ENCODE data around the gene NPAS1.

NPAS1 gene, protein sequence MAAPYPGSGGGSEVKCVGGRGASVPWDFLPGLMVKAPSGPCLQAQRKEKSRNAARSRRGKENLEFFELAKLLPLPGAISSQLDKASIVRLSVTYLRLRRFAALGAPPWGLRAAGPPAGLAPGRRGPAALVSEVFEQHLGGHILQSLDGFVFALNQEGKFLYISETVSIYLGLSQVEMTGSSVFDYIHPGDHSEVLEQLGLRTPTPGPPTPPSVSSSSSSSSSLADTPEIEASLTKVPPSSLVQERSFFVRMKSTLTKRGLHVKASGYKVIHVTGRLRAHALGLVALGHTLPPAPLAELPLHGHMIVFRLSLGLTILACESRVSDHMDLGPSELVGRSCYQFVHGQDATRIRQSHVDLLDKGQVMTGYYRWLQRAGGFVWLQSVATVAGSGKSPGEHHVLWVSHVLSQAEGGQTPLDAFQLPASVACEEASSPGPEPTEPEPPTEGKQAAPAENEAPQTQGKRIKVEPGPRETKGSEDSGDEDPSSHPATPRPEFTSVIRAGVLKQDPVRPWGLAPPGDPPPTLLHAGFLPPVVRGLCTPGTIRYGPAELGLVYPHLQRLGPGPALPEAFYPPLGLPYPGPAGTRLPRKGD

GRCh38 chr19:47019431-47020041 is at the start of gene NPAS1:
Gene NPAS1 (plus strand): TSS chr19:47019837. CDS start chr19:47021048, 1,211 bp downstream.
- DNase-seq: no peak

GRCh38 chr19:46970815-46971214 is 48.8 kb upstream of the NPAS1 start:
- DNase-seq: no peak

DNA sequence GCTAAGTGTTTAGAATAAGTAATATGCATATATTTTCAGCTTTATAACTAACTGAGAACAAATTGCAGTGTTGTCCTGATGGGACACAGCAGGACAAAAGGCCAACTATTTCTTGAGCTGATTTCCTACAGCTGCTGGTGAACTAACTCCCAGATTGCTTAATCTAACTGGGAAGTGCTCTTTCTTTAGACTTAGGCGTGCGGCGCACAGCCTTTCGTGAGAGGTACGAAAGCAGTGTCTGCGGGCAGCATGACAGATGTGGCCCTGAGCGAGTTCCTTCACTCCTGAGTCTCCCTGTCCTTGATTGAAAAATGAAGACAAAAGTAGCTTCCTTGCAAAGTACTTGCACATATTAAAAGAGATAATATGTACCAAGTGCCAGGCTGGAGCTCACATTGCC is 47.3 kb upstream of the NPAS1 start:
- no peak for DNase-seq

DNA sequence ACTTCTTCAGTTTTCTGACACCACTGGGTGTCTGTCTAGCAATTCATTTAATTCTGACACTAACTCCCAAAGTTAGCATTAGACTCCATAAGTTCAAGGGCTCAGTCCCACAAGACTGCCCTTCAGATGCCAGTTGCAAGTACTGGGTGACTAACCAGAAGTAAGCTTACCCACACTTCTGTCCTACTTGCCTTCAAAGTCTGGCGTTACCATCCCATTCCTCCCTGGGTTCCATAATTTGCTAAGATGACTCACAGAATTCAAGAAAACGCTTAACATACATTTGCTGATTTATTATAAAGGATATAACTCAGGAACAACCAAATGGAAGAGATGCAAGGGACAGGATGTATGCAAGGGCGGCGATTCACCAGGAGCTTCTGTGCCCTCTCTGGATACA is 45.5 kb upstream of the NPAS1 start:
- no peak for DNase-seq

DNA sequence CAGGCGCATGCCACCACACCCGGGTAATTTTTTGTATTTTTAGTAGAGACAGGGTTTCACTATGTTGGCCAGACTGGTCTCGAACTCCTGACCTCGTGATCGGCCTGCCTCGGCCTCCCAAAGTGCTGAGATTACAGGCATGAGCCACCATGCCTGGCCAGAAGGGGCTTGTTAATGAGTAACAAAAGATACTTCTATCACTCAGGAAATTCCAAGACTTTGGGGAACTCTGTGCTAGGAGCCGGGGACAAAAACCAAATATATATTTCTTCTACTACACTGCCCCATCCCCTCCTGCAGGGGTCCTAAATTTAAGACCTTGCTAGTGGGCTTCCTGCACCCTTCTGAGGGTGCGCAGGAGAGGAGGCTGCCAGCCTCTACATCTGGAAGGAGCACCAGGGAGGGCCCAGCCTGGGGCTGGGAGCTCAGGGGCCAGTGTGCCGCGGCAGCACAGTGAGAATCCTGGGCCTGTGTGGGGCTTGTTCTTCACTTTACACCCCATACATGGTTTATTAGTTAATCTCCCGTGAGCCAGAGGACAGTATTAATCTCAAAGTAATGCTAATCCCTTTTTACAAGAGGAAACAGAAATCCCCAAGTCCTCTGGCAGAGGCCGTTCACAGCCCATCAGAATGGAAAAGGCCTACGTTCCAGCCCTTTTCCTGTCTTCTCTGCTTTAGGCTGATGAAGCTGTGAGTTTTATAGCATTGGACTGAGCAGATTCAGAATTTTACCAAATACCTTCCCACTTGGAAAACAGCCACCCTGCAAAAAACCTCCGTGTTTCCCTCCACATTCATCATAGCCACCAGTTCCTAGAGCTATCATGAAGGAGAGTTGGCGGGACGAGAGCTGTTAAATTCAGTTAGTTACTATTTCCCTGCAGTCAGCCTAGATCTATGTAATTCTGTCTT is 44.4 kb upstream of the NPAS1 start:
- no peak for DNase-seq

DNA sequence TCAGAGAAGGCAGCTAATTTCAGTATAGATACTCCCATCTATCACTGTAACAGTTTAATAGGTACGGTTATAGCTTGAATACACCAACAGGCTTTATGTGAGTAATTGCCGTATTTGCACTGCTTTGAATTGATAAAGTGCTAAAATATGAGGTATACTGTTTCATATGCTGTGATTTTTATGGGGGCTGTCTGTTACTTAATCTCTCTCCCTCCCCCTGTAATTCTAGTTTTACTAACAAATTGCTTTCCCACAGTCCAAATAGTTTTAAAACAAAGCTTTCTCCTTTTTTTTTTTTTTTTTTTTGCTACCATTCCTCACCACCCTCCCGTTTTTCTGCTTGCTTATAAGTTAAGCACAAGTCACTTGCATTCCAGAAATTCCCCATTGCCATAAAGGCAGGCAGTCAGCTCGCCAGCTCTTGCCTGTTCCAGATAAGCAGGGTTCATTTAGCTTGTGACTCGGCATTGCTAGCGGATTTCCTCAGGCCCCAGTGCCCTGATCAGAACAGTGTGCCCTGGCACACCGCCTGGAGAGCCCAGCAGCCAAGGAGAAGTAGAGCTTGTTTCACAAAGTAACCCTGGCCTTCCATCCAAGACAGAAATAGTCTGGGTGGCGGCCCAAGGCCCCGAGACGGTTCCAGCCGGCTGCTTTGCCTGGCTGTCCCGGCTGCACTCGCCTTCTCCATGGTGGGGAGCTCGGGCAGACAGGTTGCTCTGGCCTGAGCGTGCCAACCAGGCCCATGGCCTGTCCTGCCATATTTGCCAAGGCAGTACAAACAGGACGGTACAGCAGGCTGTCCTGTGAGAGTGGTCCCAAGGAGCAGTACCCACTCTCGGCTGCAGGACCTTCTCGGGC is 43.5 kb upstream of the NPAS1 start:
- no peak for DNase-seq

GRCh38 chr19:46976845-46977320 is 42.8 kb upstream of the NPAS1 start:
- no peak for DNase-seq

GRCh38 chr19:46977548-46977947 is 42.1 kb upstream of the NPAS1 start:
- no peak for DNase-seq

- DNase-seq: no peak
Observed at GRCh38 chr19:46978171-46978869, 41.3 kb upstream of the NPAS1 start.

GRCh38 chr19:46979126-46980105 is 40.2 kb upstream of the NPAS1 start:
- DNase-seq: no peak

GRCh38 chr19:46980761-46981160 is 38.9 kb upstream of the NPAS1 start:
- no peak for DNase-seq

- no peak for DNase-seq
Observed at GRCh38 chr19:46981286-46981945, 38.2 kb upstream of the NPAS1 start.

DNA sequence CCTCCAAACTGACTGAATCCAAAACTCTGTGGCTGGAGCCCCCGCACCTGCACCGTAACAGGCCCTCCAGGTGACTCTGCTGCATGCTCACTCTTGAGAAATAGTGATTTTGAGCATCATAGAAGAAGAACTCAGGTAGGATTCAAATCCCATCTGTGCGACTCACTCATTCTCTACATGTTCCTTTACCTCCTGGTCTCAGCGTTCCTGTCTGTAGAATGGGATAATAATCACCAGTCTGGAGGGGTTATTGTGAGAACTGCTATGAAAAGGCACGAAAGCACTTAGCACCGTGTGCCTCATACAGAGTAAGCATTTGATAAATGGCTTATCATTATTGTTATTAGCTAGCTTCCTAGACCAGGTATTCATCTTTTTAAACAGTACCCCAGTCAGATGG is 36.5 kb upstream of the NPAS1 start:
- DNase-seq: no peak

GRCh38 chr19:46984077-46985010 is 35.3 kb upstream of the NPAS1 start:
- peak; percentile 27 for DNase-seq

DNA sequence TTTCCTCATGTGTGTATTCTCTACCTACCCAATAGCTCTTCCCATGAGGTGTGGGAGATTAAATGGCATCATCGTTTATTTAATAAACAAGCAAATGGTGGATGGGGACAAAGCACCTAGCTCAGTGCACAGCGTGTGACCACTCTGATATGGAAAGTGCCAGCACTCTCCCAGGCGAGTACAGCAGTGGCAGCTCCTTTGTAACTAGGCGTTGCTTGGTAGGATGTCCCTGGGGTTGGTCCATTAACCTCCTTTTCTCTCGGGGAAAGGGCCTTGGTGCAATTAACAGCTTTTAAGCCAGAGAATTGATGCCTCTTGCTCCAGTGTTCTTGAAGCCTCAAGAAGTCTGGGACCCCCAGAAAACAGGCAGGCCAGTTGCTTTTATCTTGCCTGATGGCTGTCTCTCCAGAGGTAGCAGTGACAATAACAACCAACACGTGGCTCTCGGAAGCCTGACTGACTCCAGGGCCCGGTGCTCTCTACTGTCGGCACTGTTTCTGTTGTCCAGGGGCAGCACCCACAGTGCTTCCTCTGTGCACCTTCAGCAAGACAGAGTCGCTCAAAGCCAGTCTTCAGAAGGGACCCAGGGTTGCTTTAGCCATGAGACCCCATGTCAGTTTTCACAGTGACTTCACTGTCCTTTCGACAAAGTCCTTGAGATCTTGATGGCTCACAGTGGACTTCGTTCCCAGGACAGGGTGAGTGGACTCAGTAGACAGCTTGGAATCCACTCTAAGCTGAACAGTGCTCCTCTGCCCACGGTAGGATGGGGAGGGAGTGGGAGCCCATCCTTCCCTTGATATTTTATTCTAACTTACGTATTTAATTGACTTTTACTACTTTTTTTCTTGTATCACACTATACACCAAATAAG is 33.9 kb upstream of the NPAS1 start:
- no peak for DNase-seq

GRCh38 chr19:46988614-46989230 is 30.9 kb upstream of the NPAS1 start:
- DNase-seq: no peak

Measured in NCI-H1694 (cell line).